ENCODE measurements around the gene PCDHA8. TPM values are rescaled to one million over a fixed set of nuclear protein-coding genes. Genes with fewer than 3 reads are reported as not detected.
A peak's percentile ranks its signal among the peaks of the same experiment; 100 is the strongest.

PCDHA8 gene
- total and polyA plus RNA-seq, 2 of the 8 experiments (the other 6 are each of a cell fraction or from before 2014, with no cell fraction given), result 0.14 to 0.52 TPM

DNA sequence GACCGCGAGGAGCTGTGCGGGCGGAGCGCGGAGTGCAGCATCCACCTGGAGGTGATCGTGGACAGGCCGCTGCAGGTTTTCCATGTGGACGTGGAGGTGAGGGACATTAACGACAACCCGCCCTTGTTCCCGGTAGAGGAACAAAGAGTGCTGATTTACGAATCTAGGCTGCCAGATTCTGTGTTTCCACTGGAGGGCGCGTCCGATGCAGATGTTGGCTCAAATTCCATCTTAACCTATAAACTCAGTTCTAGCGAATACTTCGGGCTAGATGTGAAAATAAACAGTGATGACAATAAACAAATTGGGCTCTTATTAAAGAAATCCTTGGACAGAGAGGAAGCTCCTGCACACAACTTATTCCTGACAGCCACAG is 12.6 kb upstream of the PCDHA8 start:
- no peak overlapping the region for H4K91ac ChIP-seq (replicated peaks; ENCODE audit: insufficient read length, low read length)
- no peak overlapping the region for H2BK120ac ChIP-seq (replicated peaks; ENCODE audit: low read depth, low read length)
- no peak overlapping the region for H4K8ac ChIP-seq (ENCODE audit: extremely low read depth, insufficient read depth, low read length)
- no peak overlapping the region for H3K4ac ChIP-seq (replicated peaks; ENCODE audit: insufficient read length, low read depth, low read length)
- no peak overlapping the region for H2BK5ac ChIP-seq (ENCODE audit: low read depth, low read length)
- peak overlapping the region in 1 of 4 experiments; percentile 62; a peak in 2 of 8 replicates for H3K4me3 ChIP-seq (ENCODE audit: extremely low read depth in 1 of 4, insufficient read depth in 2 of 4, low read depth in 3 of 4, low read length in 4 of 4)
- TF ChIP-seq BCL11A (IDR thresholded peaks at IDR 0.05; ENCODE audit: low read depth in 2 of 2, low read length in 2 of 2), result no peak
- TF ChIP-seq, protein P1, sequence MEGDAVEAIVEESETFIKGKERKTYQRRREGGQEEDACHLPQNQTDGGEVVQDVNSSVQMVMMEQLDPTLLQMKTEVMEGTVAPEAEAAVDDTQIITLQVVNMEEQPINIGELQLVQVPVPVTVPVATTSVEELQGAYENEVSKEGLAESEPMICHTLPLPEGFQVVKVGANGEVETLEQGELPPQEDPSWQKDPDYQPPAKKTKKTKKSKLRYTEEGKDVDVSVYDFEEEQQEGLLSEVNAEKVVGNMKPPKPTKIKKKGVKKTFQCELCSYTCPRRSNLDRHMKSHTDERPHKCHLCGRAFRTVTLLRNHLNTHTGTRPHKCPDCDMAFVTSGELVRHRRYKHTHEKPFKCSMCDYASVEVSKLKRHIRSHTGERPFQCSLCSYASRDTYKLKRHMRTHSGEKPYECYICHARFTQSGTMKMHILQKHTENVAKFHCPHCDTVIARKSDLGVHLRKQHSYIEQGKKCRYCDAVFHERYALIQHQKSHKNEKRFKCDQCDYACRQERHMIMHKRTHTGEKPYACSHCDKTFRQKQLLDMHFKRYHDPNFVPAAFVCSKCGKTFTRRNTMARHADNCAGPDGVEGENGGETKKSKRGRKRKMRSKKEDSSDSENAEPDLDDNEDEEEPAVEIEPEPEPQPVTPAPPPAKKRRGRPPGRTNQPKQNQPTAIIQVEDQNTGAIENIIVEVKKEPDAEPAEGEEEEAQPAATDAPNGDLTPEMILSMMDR (IDR thresholded peaks at IDR 0.05; ENCODE audit: control extremely low read depth in 1 of 3, insufficient read depth in 1 of 3, low read depth in 1 of 3, low read length in 3 of 3), result peak; percentile 13 to 32 (median 27); a peak in 3 of 4 replicates
- H3K9me3 ChIP-seq (ENCODE audit: insufficient read depth in 2 of 2, low read depth in 1 of 2, low read length in 1 of 2), result peaks cover 0 to 10% of the 10 kb centered on the region in 2 experiments; a peak in 1 of 4 replicates
- H4K5ac ChIP-seq (ENCODE audit: insufficient read length, low read depth, low read length), result no peak overlapping the region
- no peak overlapping the region for H2BK15ac ChIP-seq (ENCODE audit: low read length)
- no peak overlapping the region for H3K27ac ChIP-seq (ENCODE audit: low read depth, low read length)
- H2AK5ac ChIP-seq (ENCODE audit: low read depth, low read length), result no peak overlapping the region
- no peaks in the 10 kb centered on the region; a peak in 1 of 4 replicates for H3K79me2 ChIP-seq (ENCODE audit: control insufficient read depth in 1 of 2, insufficient read depth in 2 of 2, low read length in 2 of 2)
- H3K9ac ChIP-seq (replicated peaks in 1 of 4; ENCODE audit: extremely low read depth in 1 of 4, low read depth in 3 of 4, low read length in 3 of 4), result no peak overlapping the region
- peak in 1 of 2 experiments; percentile 56 for DNase-seq (ENCODE audit: low read depth in 1 of 2, low spot score in 2 of 2)
- no peaks in the 10 kb centered on the region for H3K4me1 ChIP-seq (replicated peaks in 1 of 4; ENCODE audit: control insufficient read depth in 3 of 4, insufficient read depth in 4 of 4, low read length in 3 of 4)
- H2BK12ac ChIP-seq (ENCODE audit: low read depth, low read length), result no peak overlapping the region
- no peak overlapping the region; the same call in 1 of the 2 replicates for H3K18ac ChIP-seq (ENCODE audit: extremely low read depth, low read length)
- H3K23me2 ChIP-seq (ENCODE audit: low read depth, low read length), result no peaks in the 10 kb centered on the region
- no peak for FAIRE-seq
- no peak overlapping the region for H3K56ac ChIP-seq (replicated peaks; ENCODE audit: insufficient read length, low read depth, low read length)
- no peaks in the 10 kb centered on the region for H3K27me3 ChIP-seq (replicated peaks in 1 of 4; ENCODE audit: control insufficient read depth in 3 of 4, extremely low read depth in 1 of 4, insufficient read depth in 3 of 4, low read length in 3 of 4)
- no peak overlapping the region; a peak in 1 of 4 replicates for H3K4me2 ChIP-seq (ENCODE audit: insufficient read depth in 1 of 2, low read depth in 2 of 2, low read length in 2 of 2)
- H4K20me1 ChIP-seq (replicated peaks in 1 of 2; ENCODE audit: control insufficient read depth in 1 of 2, insufficient read depth in 2 of 2, low read length in 2 of 2), result peaks cover 0 to 1% of the 10 kb centered on the region in 2 experiments
- H3K36me3 ChIP-seq (ENCODE audit: control insufficient read depth in 2 of 4, insufficient read depth in 4 of 4, low read length in 3 of 4), result peaks cover 0 to 3% (median 0%) of the 10 kb centered on the region in 4 experiments; a peak in 1 of 8 replicates
- ChIA-PET POLR2A (ENCODE audit: partially characterized antibody) (interaction anchor here (0.7 to 1.8 kb wide), 9 partner anchors 8 to 266 kb away, joined by 3 to 5 read pairs (median 4); partner anchors contain the start of genes PCDHA1, PCDHA12, PCDHA8 and PCDHB2), CTCF (ENCODE audit: partially characterized antibody) (interaction anchor here (0.7 to 6.0 kb wide), 27 partner anchors 8 to 225 kb away, joined by 3 to 58 read pairs (median 5); partner anchors contain the start of genes PCDHA1, PCDHA10, PCDHA11 and PCDHA2)
- no peak overlapping the region for H3K14ac ChIP-seq (ENCODE audit: insufficient read length)
- no peak overlapping the region for H2BK20ac ChIP-seq (ENCODE audit: low read length)
- no peak overlapping the region for H2AFZ ChIP-seq (ENCODE audit: low read length)
- WGBS, 2 experiments (ENCODE audit: extremely low coverage in 1 of 2, insufficient coverage in 1 of 2, insufficient read length in 1 of 2, insufficient replicate concordance in 2 of 2, low coverage in 1 of 2, low lambda C conversion rate in 2 of 2, missing lambda C conversion rate in 1 of 2), result 97% methylated on average over 16 of the region's 18 CpGs; no CpG with 5 or more reads in 1 of the 2 experiments
- H3K23ac ChIP-seq (ENCODE audit: insufficient read length), result no peak overlapping the region
- H3K79me1 ChIP-seq (ENCODE audit: low read depth, low read length), result no peaks in the 10 kb centered on the region
